Superior temporal gyrus (tissue), 1 donor: ENCODE measurements around the gene ALKAL2.

Experiments used
- DNase-seq: peaks from one replicate; pipeline ENCODE4 v3.0.0-alpha.2; 2016; ENCODE audit errors: extremely low spot score

The ALKAL2 gene

DNA sequence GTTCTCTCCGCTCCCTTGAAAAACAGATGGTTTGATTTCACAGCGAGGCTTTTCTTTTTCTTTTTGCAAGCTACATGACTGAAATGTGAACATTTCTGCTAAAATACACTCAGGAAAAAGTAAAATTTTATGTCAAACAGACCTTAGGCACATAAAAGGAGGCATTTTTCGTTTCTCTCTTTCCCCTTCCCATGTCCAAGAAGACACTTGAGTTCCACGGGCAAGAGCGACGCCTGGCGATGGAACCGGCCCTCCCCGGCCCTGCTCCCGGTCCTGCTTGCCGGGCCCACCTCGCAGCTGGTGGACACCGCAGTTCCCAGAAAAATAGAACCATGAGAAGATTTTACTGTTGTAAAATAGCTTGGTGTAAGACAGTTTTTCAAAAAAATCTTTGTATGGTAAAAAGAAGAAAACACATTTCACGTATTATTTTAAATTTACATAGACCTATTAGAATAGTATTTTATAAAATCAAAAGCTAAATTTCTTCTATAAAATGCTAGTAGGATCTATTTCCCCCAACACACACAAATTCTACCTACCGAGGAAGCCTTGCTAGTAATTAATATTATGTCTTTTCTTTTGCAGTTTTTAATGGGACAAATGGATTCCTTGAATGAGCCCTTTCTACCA lies 2.3 kb upstream of the ALKAL2 start:
- peak; percentile 89 for DNase-seq

DNA sequence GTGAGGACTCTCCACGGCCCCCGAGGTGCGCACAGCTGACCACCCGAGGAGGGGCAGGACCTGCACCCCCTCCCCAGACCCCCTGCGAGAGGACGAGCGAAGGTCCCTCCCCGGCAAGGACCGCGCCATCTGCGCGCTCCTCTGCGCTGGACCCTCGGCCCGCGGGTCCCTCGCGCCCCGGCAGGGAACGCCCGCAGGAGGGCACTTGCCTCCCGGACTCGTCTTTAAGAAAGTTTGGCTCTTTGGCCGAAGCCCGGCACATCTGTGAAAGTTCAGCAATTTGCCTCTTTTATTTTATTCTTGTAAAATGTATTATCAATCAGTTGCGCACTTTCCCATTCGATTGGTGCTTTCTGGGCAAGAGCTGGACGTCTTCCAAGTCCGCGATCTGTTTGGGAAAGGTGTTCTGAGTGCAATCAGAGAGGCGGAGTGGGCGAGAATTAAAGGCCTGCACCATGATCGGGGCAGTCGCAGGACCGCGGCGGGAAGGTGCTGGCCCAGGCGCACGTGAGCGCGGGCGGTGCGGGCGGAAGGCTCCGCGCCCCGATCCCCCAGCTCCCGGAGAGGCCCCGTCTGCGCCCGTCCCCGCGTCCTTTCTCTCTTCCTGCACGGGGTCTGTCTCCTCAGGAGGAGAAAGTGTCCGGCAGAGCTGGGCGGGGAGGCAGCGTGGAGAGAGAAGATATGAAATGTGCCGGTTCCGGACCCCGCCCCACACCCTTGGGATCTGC lies 1.6 kb upstream of the ALKAL2 start:
- DNase-seq: peak; percentile 29

DNA sequence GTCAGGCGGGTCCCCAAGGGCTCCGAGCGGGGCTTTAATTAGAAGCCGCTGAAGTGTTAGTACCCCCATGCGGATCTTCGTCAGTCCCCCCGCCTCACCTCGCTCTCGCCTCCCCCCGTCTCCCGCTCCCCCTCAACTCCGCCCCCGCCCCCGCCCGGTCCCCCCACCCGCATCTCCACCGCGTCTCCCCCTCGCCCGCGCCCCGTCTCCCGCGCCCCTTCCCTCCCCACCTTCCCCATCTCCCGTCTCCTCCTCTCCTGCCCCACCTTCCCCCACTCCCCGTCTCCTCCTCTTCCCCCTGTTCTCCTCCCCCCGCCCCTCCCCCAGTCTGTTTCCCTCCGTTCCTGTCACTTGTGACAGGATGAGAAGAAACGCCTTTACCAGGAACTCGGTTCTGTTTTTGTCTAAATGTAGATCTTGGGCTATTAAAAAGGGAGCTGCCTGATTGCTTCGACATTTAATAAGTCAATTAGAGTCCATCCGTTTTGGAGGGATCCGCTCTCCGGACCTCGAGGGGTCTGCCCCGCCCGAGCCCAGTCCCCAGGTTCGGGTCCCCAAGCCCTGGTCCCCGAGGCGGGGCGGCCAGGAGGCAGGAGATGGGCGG lies 969 bp upstream of the ALKAL2 start:
- DNase-seq: no peak

GRCh38 chr2:287471-287885 lies 413 bp downstream of the ALKAL2 start:
- no peak for DNase-seq

DNA sequence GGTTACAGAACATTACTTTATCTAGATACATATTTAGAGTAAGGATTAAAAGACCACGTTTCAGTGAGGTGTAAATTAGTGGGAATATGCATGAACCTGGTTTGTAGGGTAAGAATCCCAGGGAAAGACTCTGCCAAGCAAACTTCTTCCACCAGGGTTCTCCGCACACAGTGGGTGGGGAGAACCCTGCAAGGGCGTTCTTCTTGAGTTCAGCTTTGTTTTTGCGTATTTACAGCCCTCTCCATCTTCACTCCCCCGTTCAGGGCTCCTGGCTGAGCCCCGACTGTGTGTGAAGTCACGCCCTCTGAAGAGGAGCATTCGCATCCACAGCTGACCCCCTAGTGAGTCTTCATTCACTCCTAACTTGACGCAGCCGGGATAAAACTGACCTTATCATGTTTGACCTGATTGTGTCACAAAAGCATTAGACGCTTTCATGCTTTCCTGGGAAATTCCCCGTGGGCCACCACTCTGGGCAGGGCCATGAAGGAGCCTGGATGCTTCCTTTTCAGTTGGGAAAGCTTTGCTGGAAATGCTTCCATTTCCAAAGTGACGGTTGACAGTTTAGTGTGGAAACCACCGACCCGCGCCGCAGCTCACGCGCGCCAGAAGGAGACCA lies 1.0 kb downstream of the ALKAL2 start:
- no peak for DNase-seq

- no peak for DNase-seq
These were observed 1.9 kb downstream of the ALKAL2 start for GRCh38 chr2:286035-286434.

DNA sequence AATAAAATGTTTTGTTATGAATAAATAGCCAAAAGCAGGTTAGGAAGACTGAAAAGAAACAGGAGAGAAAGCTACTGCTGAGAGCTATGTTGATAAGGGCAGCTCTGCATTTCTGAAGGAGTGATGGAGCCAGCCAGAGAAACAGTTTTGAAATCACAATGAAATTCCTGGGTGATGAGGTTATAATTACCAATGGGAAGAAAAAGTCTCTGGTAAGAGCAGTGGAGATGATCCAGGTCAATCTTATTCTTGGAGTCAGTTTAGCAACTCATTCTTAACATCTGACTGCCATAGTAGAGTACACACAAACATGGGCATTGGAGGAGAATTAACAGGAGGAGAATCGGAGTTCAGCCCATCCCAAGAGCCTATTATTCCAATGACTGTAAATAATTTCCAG lies 2.4 kb downstream of the ALKAL2 start:
- DNase-seq: no peak

DNA sequence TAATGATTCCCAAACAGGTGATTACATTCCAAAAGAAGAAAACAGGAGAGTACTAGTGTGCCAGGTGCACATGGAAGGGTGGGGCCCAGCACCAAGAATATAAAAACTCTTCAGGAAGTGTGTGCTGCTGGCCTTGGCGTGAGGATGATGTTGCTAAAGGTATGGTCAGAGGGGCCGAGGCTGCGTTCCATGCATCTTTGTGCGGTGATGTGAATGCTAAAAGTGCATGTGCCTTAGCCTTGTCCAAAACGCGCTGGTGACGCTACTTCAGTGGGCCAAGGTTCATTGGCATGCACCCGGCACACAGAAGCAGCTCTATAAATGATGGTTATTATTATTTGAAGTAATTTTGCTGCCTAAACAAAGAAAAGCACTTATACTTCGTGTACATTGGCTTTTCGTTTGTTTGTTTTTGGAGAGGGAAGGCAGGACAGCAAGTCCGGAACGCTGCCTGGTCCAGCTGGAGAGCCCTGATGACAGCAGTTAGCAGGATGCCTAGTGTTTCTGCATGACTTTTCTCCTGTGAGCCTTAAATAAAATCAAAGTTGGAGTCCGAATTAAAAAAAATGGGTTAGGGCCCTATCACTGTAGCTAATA lies 2.9 kb downstream of the ALKAL2 start:
- DNase-seq: no peak

DNA sequence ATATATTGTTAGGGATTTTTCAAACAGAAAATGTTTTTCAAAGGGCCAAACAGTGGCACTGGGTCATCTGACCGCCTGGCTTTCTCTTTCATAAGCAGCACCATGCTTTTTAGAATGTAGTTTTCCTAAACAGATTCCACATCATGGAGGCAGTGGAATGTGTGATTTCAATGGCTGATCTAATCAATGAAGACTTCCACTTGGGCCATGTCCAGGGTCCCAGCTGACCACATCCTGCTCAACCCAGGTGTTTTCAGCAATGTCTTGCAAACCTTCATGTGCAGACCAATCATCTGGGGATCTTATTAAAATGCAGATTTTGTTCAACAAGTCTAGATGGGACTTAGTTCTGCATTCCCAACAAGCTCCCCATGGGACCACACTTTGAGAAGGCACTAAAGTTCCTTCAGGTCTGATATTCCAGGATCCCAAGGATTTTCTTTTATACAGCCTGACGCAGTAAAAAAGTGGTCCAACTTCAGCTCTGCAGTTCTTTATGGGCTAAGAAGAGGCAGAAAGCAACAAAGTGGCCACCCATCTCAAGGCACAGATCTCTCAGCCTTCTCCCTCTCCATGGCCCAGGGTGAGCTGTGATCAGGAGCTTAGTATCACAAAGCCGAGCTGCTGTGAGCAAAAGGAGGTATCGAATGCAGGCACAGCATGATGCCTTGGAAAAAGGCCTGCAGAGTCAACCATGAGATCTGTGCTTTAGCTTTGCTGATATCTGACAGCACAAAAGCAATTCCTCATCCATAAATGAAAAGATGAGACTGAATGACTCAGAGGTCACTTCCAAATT lies 3.7 kb downstream of the ALKAL2 start:
- no peak for DNase-seq

GRCh38 chr2:282371-283263 lies 5.3 kb downstream of the ALKAL2 start:
- no peak for DNase-seq

DNA sequence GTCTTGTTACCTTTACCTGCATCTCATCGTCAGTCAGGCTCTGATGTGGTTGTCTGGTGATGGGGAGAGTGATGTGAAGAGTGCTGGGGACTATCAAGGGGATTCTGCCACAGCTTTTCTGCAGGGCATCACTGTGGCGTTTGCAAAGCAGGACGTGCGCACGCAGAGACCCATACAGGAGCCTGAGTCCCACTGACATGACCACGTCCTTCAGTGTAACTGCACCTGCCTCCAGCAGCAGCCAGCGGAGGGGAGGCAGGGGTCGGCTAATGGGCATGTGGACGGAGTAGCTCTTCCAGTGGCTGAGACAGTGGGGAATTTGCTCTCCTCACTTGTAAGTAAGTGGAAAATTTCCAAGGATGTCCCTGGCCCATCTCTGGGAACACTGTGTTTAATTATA lies 6.5 kb downstream of the ALKAL2 start:
- no peak for DNase-seq

DNA sequence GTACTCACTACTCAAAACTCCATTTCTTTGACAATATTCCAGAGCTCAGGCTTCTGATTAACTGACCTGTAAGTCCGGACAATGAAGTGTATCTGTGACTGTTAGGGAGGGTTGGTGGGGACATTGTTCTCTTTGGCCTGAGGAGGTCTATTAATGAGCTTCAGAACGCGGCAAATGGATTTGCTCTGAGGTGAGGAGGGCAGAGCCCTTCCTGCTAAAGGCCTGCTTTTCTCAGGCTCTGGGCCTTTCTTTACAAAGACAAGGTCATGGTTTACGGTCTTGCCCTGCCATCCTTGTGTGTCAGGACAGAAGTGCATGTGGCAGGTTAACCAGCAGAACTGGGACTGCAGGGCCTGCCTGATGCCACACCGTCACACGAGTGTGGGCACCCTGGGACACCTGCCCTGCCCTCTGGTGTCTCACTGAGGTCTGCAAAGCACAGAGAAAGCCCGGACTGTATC lies 7.2 kb downstream of the ALKAL2 start:
- DNase-seq: no peak

DNA sequence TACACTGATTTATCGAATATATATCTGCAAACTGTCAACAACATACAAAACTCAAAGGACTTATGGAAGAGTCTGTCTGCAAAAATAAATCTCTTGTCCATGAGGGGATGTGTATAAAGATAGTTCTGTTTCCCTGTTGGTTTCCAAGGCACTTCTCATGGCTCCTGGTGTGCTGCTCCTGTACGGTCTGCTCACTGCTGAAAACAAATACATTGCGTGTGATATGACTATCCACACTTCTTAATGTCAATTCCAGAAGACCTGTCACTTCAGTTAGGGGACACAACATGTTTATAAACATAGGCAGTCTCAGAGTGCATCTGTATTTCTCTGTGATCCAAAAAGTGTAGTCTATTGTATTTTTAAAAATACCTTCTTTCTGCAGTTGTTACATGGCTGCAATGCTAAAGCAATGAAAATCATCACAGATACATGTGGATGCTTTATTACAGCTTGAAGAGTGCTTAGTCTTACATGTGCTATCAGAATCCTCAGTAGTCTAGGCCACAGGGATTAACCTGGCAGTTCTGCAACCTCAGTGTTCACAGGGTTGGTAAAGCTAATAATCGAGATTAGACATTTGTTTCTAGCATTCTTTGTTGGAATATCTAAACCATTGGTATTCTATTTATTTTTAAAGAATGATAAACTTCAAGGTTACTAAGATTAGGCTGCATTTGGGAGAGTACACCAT lies 7.8 kb downstream of the ALKAL2 start:
- no peak for DNase-seq

DNA sequence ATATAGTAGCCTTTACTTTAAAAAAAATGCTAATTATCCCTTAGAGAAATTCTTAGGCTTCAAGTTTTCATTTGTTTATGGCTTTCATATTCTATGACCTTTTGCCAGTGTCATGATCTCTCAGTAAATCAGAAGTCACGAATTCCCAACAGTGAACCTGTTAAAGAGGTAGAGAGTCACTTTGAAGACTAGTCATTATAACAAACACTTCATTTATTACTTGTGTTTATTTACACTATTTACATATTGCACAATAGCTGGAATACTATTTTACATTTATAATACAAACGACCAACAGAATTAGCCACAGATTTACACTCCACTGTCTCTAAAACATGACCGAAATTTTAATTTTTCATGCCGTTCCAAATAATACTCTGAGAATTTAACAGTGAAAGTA lies 8.5 kb downstream of the ALKAL2 start:
- DNase-seq: no peak

- DNase-seq: no peak
These were observed 9.0 kb downstream of the ALKAL2 start for GRCh38 chr2:278927-279320.

GRCh38 chr2:278312-278926 lies 9.5 kb downstream of the ALKAL2 start:
- no peak for DNase-seq

GRCh38 chr2:275466-275865 lies 12.4 kb downstream of the ALKAL2 start:
- DNase-seq: no peak

DNA sequence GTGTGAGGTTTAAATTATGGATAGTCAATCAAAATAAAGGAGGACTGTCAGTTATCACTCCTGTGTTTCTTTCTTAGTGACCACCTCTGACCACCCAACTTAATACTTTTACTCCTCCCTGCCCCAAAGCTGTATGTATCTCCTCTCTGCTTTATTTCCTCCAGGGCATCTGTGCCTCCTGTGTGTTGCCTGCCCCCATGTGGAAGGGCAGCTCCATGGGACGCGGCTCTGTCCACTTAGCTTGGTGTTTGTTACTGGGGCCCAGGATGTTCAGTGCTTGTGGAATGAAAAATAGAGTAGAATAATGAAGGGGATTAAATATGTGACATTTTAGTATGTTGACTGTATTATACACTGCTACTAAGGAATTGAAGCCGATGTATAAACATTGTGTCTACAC lies 13.4 kb downstream of the ALKAL2 start:
- DNase-seq: no peak

GRCh38 chr2:273333-273732 lies 14.6 kb downstream of the ALKAL2 start:
- no peak for DNase-seq
